AG08396 (cell line): ENCODE results near the gene MAGEA8.
"Not testable (repeated sequence)": the region's sequence is repeated elsewhere in the genome, so short reads cannot be mapped to it uniquely, and the experiment has no call there.

ENCODE experiments used
- DNase-seq: peaks from one replicate; pipeline ENCODE4 v3.0.0; 2012; ENCODE audit warnings: low spot score, mixed read lengths

MAGEA8 gene, protein sequence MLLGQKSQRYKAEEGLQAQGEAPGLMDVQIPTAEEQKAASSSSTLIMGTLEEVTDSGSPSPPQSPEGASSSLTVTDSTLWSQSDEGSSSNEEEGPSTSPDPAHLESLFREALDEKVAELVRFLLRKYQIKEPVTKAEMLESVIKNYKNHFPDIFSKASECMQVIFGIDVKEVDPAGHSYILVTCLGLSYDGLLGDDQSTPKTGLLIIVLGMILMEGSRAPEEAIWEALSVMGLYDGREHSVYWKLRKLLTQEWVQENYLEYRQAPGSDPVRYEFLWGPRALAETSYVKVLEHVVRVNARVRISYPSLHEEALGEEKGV

DNA sequence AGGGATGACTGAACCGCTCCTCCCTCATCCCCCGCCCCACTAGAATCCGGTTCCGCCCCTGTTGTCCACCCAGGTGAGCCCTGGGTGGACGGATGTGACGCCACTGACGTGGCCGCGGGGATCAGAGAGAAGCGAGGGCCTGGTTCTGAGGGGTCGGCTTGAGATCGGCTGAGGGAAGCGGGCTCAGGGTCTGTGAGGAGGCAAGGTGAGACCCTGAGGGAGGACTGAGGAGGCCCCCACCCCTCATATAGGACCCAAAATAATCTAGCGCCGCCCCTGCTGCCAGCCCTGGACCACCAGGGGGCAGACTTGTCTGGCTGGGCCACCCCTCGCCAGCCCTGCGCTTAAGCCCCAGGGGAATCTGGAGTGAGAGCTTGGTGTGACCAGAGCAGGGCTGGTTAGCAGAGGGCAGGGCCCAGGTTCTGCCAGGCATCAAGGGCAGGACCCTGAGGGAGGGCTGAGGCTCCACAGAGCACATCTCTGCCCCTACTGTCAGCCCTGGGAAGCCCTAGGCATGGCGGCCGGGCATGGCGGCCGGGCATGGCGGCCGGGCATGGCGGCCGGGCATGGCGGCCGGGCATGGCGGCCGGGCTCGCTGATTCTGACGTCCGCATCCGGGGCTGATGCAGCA lies at the start of gene MAGEA8:
Gene MAGEA8, plus strand, starts transcription at position 103 of the 631 bp plus-strand sequence. CDS start 3,090 bp downstream, outside the sequence.
- no peak for DNase-seq

DNA sequence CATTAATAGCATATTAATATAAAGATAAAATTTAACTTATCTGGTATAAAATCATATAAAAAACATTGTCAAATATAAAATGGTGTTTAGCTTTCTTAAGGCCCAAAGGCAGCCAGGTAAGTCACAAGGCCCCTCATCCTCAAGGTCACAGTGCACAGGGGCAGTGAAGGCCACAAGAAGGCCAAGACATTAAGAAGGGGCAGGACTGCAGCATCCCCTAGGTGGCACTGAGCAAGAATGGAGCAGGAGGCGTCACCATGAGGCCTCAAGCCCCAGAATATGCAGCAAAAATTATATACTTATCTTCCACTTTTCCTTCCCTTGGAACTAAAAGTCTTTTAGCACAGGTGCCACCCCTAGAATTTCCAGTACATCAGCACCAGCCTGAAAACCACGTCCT lies 49.5 kb upstream of the MAGEA8 start:
- DNase-seq = no peak

DNA sequence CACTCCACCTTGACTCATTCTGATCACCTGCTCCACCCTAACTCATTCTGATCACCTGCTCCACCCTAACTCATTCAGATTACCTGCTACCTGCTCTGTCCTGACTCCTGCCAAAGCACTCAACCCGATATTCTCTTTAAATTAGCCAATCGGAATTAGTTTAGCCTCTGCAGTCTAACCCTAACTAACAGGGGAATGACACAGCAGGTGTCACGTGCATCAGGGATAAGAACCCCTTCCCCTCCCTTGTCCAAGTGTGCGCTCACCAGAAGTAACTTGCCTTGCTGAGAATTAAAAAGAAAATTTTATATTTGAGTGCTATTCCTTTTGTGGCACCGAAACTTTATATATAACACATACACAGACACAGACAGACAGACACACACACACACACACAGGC lies 44.3 kb upstream of the MAGEA8 start:
- not testable (repeated sequence) for DNase-seq

- no peak for DNase-seq
These were observed 43.8 kb upstream of the MAGEA8 start for GRCh38 chrX:149837167-149837566.

GRCh38 chrX:149837639-149838038 lies 43.3 kb upstream of the MAGEA8 start:
- DNase-seq = no peak

DNA sequence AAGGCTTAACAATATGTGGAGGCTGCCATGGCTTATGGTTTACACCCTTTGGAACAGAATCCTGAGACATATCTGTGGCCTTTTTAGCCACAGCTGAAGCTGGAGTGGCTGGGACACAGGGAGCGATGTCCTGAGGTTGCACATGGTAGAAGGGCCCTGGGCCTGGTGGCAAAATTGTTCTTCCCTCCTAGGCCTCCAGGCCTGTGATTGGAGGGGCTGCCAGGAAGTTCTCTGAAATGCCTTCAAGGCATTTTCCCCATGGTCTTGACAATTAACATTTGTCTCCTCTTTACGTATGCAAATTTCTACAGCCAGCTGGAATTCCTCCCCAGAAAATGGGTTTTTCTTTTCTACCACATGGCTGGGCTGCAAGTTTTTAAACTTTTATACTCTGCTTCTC lies 39.1 kb upstream of the MAGEA8 start:
- DNase-seq = no peak

DNA sequence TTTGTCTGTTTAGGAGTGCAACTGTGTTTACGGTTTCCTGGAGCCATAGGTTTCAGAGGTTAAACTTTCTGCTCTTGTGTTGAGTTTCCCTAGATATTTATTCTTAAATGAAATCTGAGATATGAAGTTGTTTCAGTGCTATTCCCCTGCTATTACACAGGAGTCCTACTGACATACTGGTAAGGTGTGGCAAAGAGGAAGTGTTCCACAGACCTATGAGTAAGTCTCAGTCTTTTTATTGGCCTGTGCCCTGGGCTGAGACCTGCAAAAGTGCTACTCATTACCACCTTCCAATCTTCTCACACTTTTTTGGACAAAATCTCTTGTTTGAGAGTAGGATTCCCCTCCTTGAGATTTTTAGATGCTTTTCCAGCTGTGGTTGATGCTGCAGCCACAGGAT lies 35.6 kb upstream of the MAGEA8 start:
- DNase-seq = no peak

DNA sequence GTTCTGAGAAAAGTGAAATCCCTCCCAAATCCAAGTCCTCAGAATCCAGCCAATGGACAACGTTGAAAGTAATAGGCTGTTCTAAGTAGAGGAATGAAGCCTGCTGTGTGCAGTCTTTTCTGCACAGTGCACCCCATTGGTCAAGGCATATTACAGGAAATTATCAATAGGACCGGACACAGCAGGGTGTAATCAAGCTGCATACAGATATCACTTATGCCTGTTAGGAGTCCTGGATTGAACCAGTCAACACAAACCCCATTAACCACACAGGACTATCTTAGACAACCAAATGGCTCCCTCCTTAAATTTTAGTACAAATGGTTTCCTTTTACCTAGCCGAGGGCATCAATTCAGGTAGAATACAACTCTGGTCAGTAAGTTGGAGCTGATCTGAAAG lies 34.2 kb upstream of the MAGEA8 start:
- DNase-seq = no peak

DNA sequence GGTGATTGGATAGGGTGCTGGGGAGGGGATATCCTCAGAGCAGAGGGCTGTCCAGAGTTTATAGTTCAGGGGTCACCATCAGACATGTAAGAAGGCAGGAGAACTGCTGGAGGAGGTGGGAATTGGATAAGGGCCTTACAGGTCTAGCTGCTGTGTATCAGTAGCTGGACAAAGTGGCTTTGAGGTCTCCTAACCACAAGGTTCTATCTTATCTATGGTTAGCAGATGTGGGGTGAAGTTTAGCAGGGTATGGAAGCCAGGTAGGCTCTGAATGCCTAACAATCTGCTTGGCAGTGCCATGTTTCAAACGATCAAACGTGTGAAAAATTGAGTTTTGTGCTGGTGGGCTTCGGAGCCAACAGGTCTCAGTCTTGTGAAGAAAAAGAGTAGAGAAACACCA lies 32.1 kb upstream of the MAGEA8 start:
- no peak for DNase-seq

GRCh38 chrX:149849787-149850186 lies 31.2 kb upstream of the MAGEA8 start:
- DNase-seq = no peak

DNA sequence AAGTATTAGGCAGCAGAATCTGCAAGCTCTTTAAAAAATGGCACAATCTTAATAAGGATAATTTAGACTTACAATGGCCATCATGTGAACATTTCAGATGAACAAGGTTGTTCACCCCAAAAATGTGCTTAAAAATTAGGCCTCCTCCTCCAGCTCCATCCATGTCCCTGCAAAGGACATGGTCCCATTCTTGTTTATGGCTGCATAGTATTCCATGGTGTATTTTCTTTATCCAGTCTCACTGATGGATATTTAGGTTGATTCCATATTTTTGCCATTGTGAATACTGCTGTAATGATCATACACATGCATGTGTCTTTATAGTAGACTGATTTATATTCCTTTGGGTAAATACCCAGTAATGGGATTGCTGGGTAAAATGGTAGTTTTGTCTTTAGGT lies 29.1 kb upstream of the MAGEA8 start:
- DNase-seq = no peak

DNA sequence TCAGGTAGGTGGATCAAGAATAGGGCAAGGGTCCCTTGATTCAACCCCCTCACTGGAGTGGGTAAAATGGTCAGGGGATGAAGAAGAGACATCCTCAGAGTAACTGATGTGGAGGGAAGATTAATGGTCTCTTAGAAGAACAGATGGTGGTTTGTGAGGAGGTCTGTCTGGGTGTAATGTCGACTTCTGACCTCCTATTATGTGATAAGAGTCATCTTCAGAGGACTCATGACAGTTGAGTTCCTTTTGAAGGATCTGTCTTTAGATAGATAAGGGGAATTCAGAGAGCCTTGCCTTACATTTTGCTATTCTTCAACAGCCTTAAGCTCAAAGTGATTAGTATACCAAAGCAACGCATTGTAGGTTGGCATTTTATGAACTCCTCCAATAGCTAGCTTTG lies 27.1 kb upstream of the MAGEA8 start:
- no peak for DNase-seq

GRCh38 chrX:149858592-149858991 lies 22.4 kb upstream of the MAGEA8 start:
- no peak for DNase-seq

- DNase-seq = no peak
These were observed 20.5 kb upstream of the MAGEA8 start for GRCh38 chrX:149860445-149860844.

DNA sequence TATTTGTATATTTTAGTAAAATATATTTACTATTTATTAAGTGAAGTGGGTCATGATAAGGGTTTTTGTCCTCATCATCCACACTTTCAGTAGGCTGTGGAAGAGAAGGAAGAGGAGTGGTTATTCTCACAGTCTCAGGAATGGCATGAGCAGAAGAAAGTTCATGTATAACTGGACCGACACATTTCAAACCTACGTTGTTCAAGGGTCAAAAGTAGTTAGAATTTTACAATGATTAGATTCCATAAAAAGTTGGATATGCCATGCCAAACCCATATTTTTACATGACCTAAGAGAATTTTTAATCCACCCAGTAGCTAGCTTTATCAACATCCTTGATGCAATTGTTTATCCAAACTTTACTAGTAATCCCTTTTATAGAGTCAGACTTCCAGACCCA lies 15.6 kb upstream of the MAGEA8 start:
- DNase-seq = no peak

- DNase-seq = no peak
These were observed 13.5 kb upstream of the MAGEA8 start for GRCh38 chrX:149867488-149867887.

DNA sequence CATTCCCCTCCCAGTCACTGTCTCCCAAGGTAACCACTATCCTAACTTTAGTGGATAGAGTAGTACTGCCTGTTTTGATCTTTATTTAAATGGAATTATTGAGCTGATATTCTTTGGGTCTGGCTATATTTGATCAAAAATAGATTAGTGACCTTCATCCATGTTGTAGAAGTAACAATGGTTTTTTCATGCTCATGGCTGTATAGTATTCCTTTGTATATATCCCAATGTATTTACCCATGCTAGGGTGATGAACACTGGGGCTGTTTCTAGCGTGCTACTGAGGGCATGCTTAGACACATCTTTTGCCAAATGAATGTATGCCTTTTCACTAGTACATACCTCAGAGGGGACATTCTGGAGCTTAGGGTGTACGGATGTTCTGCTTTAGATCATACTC lies 10.1 kb upstream of the MAGEA8 start:
- no peak for DNase-seq

DNA sequence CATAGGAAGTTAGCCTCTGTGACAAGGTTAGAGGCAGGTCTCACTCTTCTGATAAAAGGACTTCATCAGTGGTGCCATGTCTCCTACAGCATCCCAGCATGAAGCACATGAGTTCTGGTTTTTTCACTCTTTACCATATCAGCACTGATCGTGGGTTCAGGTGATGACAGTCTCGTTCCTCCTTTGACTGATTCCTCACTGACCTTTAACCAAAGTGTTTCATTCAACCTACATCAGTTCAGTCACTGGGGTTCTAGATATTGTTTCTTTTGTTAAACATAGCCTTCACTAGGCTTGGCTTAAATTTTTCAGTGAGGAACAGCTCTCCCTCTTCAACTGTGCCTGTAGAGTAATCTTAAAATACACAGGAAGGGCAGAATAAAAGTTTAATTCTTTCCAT lies 9.6 kb upstream of the MAGEA8 start:
- no peak for DNase-seq

DNA sequence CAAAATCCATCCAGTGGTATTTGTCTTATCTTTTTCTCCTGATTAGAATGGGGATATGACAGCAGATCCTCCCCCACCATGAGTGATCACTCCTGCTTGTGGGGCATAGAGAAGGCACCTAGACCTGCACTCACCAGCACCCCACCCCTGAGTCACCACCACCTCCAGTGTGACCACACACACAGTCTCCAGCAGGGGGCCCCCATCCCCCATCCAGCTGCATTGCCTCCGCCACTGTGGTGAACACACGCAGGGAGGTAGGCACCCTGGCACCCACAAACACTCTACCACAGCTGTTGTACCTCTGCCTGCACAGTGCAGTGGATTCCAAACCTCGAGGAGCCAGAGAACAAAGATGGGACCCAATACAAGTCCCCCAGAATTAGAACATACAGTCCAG lies 9.0 kb upstream of the MAGEA8 start:
- no peak for DNase-seq

DNA sequence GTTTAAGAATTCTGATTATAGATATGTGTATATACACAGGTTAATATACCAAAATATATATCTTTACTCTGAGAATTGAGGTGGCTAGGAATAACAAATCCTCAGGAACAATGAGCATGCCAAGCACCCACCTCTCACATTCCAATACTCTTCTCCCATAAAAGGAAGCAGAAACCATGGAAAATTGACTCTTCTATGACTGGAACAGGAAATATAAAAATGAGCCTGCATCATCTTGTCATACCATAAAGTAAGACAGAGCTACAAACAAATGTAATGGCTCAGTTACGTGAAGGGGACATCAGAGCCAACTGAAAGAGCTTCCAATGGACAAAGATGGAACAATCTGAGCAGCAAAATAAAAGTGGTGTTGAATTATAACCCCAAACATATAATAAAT lies 3.8 kb upstream of the MAGEA8 start:
- no peak for DNase-seq

DNA sequence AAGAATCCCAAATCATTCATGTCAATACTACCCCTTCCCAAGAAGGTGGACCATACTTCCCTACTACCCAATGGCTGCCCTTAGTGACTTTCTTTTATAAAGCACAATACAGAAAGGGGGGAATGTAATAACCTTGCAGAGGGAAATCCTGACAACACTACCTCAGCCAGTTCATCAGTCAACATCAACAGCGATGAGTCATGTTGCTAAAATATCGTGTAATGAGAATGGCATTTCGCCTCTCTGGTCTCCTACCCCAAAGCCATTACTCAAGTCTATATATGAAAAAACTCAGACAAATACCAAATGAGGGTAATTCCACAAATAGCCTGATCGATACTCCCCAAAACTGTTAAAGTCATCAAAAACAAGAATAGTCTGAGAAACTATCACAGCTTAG lies 3.3 kb upstream of the MAGEA8 start:
- no peak for DNase-seq

DNA sequence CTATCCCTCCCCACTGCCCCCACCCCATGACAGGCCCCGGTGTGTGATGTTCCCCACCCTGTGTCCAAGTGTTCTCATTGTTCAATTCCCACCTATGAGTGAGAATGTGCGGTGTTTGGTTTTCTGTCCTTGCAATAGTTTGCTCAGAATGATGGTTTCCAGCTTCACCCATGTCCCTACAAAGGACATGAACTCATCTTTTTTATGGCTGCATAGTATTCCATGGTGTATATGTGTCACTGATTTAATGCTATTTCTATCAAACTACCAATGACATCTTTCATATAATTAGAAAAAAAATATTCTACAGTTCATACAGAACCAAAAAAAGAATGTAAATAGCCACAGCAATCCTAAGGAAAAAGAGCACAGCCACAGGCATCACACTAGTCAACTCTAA lies 9.8 kb downstream of the MAGEA8 start:
- DNase-seq = not testable (repeated sequence)

DNA sequence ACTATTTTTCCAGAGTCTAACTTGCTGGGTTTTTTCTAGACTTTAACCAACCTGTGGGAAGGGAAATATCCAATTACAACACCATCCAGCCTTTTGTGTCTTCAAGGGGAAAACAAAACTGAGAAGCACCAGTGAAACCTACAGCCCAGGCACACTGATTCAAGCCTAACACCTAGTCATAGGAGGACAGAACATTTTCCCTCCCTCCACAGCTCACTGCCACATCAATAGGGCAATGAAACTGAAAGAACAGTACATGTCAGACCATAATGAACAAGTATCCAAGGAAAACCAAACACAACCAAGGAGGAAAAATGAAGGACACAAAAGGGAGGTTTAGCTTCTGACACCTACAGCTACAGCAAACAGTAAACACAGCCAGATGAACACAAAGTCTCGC lies 17.6 kb downstream of the MAGEA8 start:
- DNase-seq = no peak
